Mesenchymal stem cell (in vitro differentiated cells and primary cell): ENCODE results near the gene GNA12.

ENCODE experiments used
- DNase-seq: peaks from one replicate; pipeline ENCODE4 v3.0.0-alpha.2; 2013
- H2AFZ ChIP-seq: one replicate; pipeline ENCODE4 v1.6.1; 2013; ENCODE audit warnings: low read depth, mild to moderate bottlenecking, control low read depth, inconsistent platforms, low read length, moderate library complexity
- H2AK5ac ChIP-seq: 2 replicates; pipeline ENCODE4 v1.6.1; 2013; ENCODE audit warnings: low read length, moderate library complexity, mild to moderate bottlenecking, inconsistent platforms; ENCODE audit not compliant: severe bottlenecking
- H2BK120ac ChIP-seq: one replicate; pipeline ENCODE4 v1.6.1; 2013; ENCODE audit warnings: low read depth, mild to moderate bottlenecking, inconsistent platforms, low read length, moderate library complexity
- H2BK12ac ChIP-seq, 2 experiments: one replicate each; pipeline ENCODE4 v1.6.1; 2013; ENCODE audit warnings: inconsistent platforms in 2 of 2, low read length in 2 of 2, mild to moderate bottlenecking in 2 of 2, moderate library complexity in 2 of 2, control low read depth in 1 of 2
- H2BK15ac ChIP-seq: one replicate; pipeline ENCODE4 v1.6.1; 2013; ENCODE audit warnings: mild to moderate bottlenecking, low read depth, inconsistent platforms; ENCODE audit not compliant: poor library complexity, severe bottlenecking
- H2BK5ac ChIP-seq: 2 replicates; pipeline ENCODE4 v1.6.1; 2013; ENCODE audit warnings: low read depth, mild to moderate bottlenecking, low read length, control low read depth, inconsistent platforms; ENCODE audit not compliant: poor library complexity, severe bottlenecking
- H3K14ac ChIP-seq, 2 experiments: one replicate each; pipeline ENCODE4 v1.6.1; 2013; ENCODE audit warnings: inconsistent platforms in 2 of 2, low read length in 2 of 2, control low read depth in 1 of 2, mild to moderate bottlenecking in 1 of 2, moderate library complexity in 1 of 2
- H3K18ac ChIP-seq, 2 experiments: one replicate each; pipeline ENCODE4 v1.6.1; 2013; ENCODE audit warnings: inconsistent platforms in 2 of 2, low read length in 2 of 2, control low read depth in 1 of 2, low read depth in 1 of 2, mild to moderate bottlenecking in 1 of 2
- H3K23ac ChIP-seq, 2 experiments: one replicate each; pipeline ENCODE4 v1.6.1; 2013; ENCODE audit warnings: inconsistent platforms in 2 of 2, low read length in 2 of 2, mild to moderate bottlenecking in 2 of 2, moderate library complexity in 2 of 2, control low read depth in 1 of 2
- H3K27ac ChIP-seq: 2 replicates; pipeline ENCODE4 v1.5.1; 2013; ENCODE audit warnings: mild to moderate bottlenecking, moderate library complexity, low read length, control low read depth, inconsistent platforms; ENCODE audit not compliant: poor library complexity, severe bottlenecking
- H3K27me3 ChIP-seq, 2 experiments: 2 replicates each; pipeline versions ENCODE4 v1.6.1 to v1.7.0; 2013; ENCODE audit warnings: low read length in 2 of 2, mild to moderate bottlenecking in 2 of 2, moderate library complexity in 2 of 2, control low read depth in 1 of 2, inconsistent platforms in 1 of 2; ENCODE audit not compliant: control insufficient read depth in 1 of 2, insufficient read depth in 1 of 2
- H3K36me3 ChIP-seq, 2 experiments: 2 replicates each; pipeline versions ENCODE4 v1.6.1 to v1.7.0; 2013; ENCODE audit warnings: low read length in 2 of 2, control low read depth in 1 of 2, inconsistent platforms in 1 of 2, low read depth in 1 of 2, mild to moderate bottlenecking in 1 of 2; ENCODE audit not compliant: insufficient read depth in 2 of 2, control insufficient read depth in 1 of 2
- H3K4ac ChIP-seq, 2 experiments: one replicate each; pipeline ENCODE4 v1.6.1; 2013; ENCODE audit warnings: inconsistent platforms in 2 of 2, low read length in 2 of 2, mild to moderate bottlenecking in 2 of 2, moderate library complexity in 2 of 2, control low read depth in 1 of 2, low read depth in 1 of 2
- H3K4me1 ChIP-seq: 2 replicates; pipeline ENCODE4 v1.6.1; 2013; ENCODE audit warnings: low read depth, low read length, control low read depth; ENCODE audit not compliant: control insufficient read depth, insufficient read depth
- H3K4me2 ChIP-seq: 2 replicates; pipeline ENCODE4 v1.6.1; 2013; ENCODE audit warnings: low read length, mild to moderate bottlenecking, inconsistent platforms; ENCODE audit not compliant: poor library complexity, severe bottlenecking
- H3K4me3 ChIP-seq, 2 experiments: 2 replicates each; pipeline versions ENCODE4 v1.5.1 to v1.7.0; 2013; ENCODE audit warnings: low read length in 2 of 2, mild to moderate bottlenecking in 2 of 2, control low read depth in 1 of 2, low read depth in 1 of 2; ENCODE audit not compliant: insufficient read depth in 1 of 2
- H3K79me1 ChIP-seq: replicated peaks from 2 replicates; pipeline ENCODE4 v1.6.1; 2013; ENCODE audit warnings: mild to moderate bottlenecking, control low read depth, low read length, inconsistent platforms; ENCODE audit not compliant: poor library complexity, severe bottlenecking
- H3K9ac ChIP-seq: 2 replicates; pipeline ENCODE4 v1.7.0; 2013; ENCODE audit warnings: mild to moderate bottlenecking, low read length, moderate library complexity
- H3K9me3 ChIP-seq: 2 replicates; pipeline ENCODE4 v1.7.0; 2013; ENCODE audit warnings: mild to moderate bottlenecking, low read length; ENCODE audit not compliant: control insufficient read depth
- H4K8ac ChIP-seq: one replicate; pipeline ENCODE4 v1.6.1; 2013; ENCODE audit warnings: inconsistent platforms, mild to moderate bottlenecking, low read length, moderate library complexity
- H4K91ac ChIP-seq: one replicate; pipeline ENCODE4 v1.6.1; 2013; ENCODE audit warnings: mild to moderate bottlenecking, low read length, inconsistent platforms
- WGBS: methylation state at CpG from one replicate; pipeline ENCODE4 v1.1.7; 2013; ENCODE audit warnings: mixed read lengths; 5-methylcytosine and 5-hydroxymethylcytosine counted together

The GNA12 gene

DNA sequence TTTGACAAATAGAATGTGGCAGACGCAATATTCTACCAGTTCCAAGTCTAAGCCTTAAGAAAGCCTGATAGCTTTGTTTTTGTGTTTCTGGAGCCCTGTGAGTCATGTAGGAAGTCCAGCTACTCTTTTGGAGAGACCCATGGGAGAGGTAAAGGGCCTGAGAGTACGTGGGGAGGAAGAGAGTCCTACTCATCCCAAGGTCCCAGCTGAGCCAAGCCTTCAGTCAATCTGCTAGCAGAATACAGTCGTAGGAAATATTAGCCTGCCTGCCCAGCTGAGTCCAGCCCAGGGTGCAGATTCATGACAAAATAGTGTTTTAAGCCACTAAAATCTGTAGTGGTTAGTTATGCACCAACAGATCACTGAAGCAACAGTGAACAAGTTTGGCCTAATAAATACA lies 9.0 kb upstream of the GNA12 start:
- no peak overlapping the region for H3K27ac ChIP-seq
- no peak overlapping the region for H3K18ac ChIP-seq
- no peaks in the 10 kb centered on the region for H3K36me3 ChIP-seq
- H3K14ac ChIP-seq: no peak overlapping the region
- no peak for DNase-seq
- peak overlapping the region in 1 of 2 experiments; percentile 12 for H2BK12ac ChIP-seq
- H2AFZ ChIP-seq: peak overlapping the region; percentile 47
- peak overlapping the region; percentile 87 for H4K8ac ChIP-seq
- peak overlapping the region; percentile 60 for H3K9ac ChIP-seq
- H3K4me1 ChIP-seq: peaks cover 1% of the 10 kb centered on the region
- no peak overlapping the region for H2BK120ac ChIP-seq
- H2BK15ac ChIP-seq: peak overlapping the region; percentile 76
- no peak overlapping the region for H4K91ac ChIP-seq
- no peak overlapping the region for H2BK5ac ChIP-seq
- H3K27me3 ChIP-seq: no peaks in the 10 kb centered on the region
- H2AK5ac ChIP-seq: no peak overlapping the region
- 57% methylated on average over 3 of the region's 3 CpGs for WGBS
- H3K4me3 ChIP-seq: no peak overlapping the region
- H3K9me3 ChIP-seq: no peaks in the 10 kb centered on the region
- H3K79me1 ChIP-seq: no peaks in the 10 kb centered on the region
- H3K4ac ChIP-seq: no peak overlapping the region
- H3K23ac ChIP-seq: no peak overlapping the region
- no peak overlapping the region for H3K4me2 ChIP-seq

DNA sequence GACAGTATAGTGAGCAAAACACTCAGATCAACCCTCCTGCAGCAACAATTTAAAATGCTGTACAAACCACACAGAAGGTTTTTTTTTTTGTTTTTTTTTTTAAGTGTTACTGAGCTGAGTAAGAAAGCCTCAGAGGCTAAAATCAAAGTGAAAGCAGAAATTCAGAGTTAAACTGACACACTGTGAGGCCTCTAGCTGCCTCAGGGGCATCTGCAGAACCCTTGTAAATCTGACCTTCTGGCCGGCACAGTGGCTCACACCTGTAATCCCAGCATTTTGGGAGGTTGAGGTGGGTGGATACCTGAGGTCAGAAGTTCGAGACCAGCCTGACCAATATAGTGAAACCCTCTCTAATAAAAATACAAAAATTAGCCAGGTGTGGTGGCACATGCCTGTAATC lies 7.4 kb upstream of the GNA12 start:
- Histone ChIP-seq H2BK15ac (no peak overlapping the region), H3K4me3 (no peak overlapping the region), H3K4me2 (no peak overlapping the region), H4K8ac (no peak overlapping the region), H3K23ac (no peak overlapping the region), H3K27ac (no peak overlapping the region), H3K79me1 (no peaks in the 10 kb centered on the region), H3K4ac (no peak overlapping the region), H3K9me3 (no peaks in the 10 kb centered on the region), H2BK12ac (no peak overlapping the region), H2BK5ac (no peak overlapping the region), H3K14ac (no peak overlapping the region), H3K27me3 (no peaks in the 10 kb centered on the region), H4K91ac (no peak overlapping the region), H3K18ac (no peak overlapping the region), H3K36me3 (no peaks in the 10 kb centered on the region), H3K9ac (peak overlapping the region; percentile 69), H3K4me1 (peaks cover 1% of the 10 kb centered on the region), H2AFZ (no peak overlapping the region), H2AK5ac (no peak overlapping the region), H2BK120ac (no peak overlapping the region)
- WGBS: 67% methylated on average over 1 of the region's 2 CpGs
- no peak for DNase-seq

DNA sequence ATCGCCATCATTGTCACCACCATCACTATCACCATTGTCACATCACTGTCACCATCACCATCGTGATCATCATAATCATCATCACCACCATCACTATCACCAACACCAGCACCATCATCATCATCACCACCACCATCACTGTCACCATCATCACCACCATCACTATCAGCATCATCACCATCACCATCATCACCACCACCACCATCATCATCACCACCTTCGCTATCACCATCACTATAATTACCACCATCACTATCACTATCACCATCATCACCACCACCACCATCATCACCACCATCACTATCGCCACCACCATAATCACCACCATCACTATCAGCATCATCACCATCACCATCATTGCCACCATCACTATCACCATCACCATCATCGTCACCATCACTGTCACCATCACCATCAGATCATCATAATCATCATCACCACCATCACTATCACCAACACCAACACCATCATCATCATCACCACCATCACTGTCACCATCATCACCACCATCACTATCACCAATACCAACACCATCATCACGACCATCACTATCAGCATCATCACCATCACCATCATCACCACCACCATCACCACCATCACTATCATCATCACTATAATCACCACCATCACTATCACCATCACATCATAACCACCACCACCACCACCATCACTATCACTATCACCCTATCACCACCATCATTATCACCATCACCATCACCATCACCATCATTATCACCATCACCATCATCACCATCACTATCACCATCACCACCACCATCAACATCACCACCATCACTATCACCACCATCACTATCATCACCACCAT lies 6.0 kb upstream of the GNA12 start:
- Histone ChIP-seq H2AFZ (no peak overlapping the region), H2BK120ac (no peak overlapping the region), H2BK15ac (no peak overlapping the region), H3K27ac (no peak overlapping the region), H3K4me2 (no peak overlapping the region), H3K79me1 (no peaks in the 10 kb centered on the region), H3K27me3 (no peaks in the 10 kb centered on the region), H2AK5ac (no peak overlapping the region), H3K18ac (no peak overlapping the region), H2BK5ac (no peak overlapping the region), H3K14ac (no peak overlapping the region), H2BK12ac (no peak overlapping the region), H3K4me3 (no peak overlapping the region), H3K36me3 (no peaks in the 10 kb centered on the region), H3K23ac (no peak overlapping the region), H3K9me3 (no peaks in the 10 kb centered on the region), H4K8ac (no peak overlapping the region), H3K4me1 (peaks cover 1% of the 10 kb centered on the region), H4K91ac (no peak overlapping the region), H3K4ac (no peak overlapping the region), H3K9ac (no peak overlapping the region)
- DNase-seq: no peak
- 94% methylated on average over 6 of the region's 6 CpGs for WGBS

DNA sequence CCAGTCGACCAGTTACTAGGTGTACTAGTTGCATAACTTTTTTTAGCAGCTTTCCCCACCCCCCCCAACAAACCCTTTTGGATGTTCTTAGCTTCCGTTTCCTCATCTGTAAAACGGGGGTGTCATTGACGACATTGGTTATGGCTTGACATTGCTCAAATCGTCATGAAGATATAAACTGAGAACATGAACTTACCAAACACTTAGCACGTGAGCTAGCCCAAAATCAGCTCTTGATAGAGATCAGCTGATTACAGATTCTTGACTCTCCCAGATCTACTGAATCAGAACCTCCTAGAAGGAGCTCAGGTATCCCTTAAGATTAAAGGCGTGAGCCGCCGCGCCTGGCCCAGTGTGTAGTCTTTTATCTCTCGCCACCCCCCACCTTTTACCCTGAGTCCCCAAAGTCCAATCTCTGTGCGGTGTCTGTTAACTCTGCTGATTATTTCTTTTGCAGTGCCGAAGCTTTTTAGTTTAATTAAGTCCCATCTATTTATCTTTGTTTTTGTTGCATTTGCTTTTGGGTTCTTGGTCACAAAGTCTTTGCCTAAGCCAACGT lies 1.0 kb upstream of the GNA12 start:
- no peak overlapping the region for H4K8ac ChIP-seq
- no peaks in the 10 kb centered on the region for H3K79me1 ChIP-seq
- H3K4ac ChIP-seq: peak overlapping the region in 1 of 2 experiments; percentile 64
- no peak overlapping the region for H3K14ac ChIP-seq
- H4K91ac ChIP-seq: no peak overlapping the region
- no peaks in the 10 kb centered on the region for H3K27me3 ChIP-seq
- no peak overlapping the region for H2BK5ac ChIP-seq
- H3K27ac ChIP-seq: no peak overlapping the region
- H3K23ac ChIP-seq: no peak overlapping the region
- H2BK12ac ChIP-seq: no peak overlapping the region
- DNase-seq: no peak
- no peak overlapping the region for H3K18ac ChIP-seq
- H2AK5ac ChIP-seq: peak overlapping the region; percentile 39
- peaks cover 3 to 17% of the 10 kb centered on the region in 2 experiments for H3K36me3 ChIP-seq
- no peak overlapping the region for H3K9ac ChIP-seq
- no peak overlapping the region for H2BK15ac ChIP-seq
- H2BK120ac ChIP-seq: no peak overlapping the region
- no peak overlapping the region for H2AFZ ChIP-seq
- peak overlapping the region in 1 of 2 experiments; percentile 80 for H3K4me3 ChIP-seq
- peaks cover 13% of the 10 kb centered on the region for H3K4me1 ChIP-seq
- no peaks in the 10 kb centered on the region for H3K9me3 ChIP-seq
- 88% methylated on average over 14 of the region's 14 CpGs for WGBS
- no peak overlapping the region for H3K4me2 ChIP-seq
